NT2/D1 (cell line): ENCODE measurements around the gene PPM1L.

Source experiments
- DNase-seq: peaks from one replicate; pipeline ENCODE4 v3.0.0-alpha.2; 2011; ENCODE audit warnings: low read depth, low spot score
- H3K27me3 ChIP-seq: 2 replicates; pipeline ENCODE4 v1.6.0; 2011; ENCODE audit warnings: mild to moderate bottlenecking; ENCODE audit not compliant: insufficient read length, insufficient read depth
- H3K36me3 ChIP-seq: 2 replicates; pipeline ENCODE4 v1.6.1; 2011; ENCODE audit warnings: mild to moderate bottlenecking, low read length, mixed read lengths; ENCODE audit not compliant: insufficient read depth, insufficient read length
- H3K4me1 ChIP-seq: 2 replicates; pipeline ENCODE4 v1.5.1; 2011; ENCODE audit not compliant: insufficient read depth, insufficient read length
- H3K4me3 ChIP-seq: 2 replicates; pipeline ENCODE4 v1.5.1; 2011; ENCODE audit warnings: low read depth; ENCODE audit not compliant: insufficient read length
- H3K9ac ChIP-seq: 2 replicates; pipeline ENCODE4 v1.6.0; 2011; ENCODE audit warnings: low read depth; ENCODE audit not compliant: insufficient read length
- H3K9me3 ChIP-seq: 2 replicates; pipeline ENCODE4 v1.5.1; 2011; ENCODE audit warnings: mild to moderate bottlenecking, low read length; ENCODE audit not compliant: insufficient read depth
- SUZ12 ChIP-seq: IDR thresholded peaks from 2 replicates; pipeline ENCODE4 v1.6.1; 2011; ENCODE audit not compliant: insufficient read length, insufficient read depth; ENCODE audit errors: extremely low read depth
- YY1 ChIP-seq: IDR thresholded peaks from 2 replicates; pipeline ENCODE4 v1.6.1; 2011; ENCODE audit not compliant: insufficient read length, insufficient read depth
- ZNF274 ChIP-seq: IDR thresholded peaks from 2 replicates; pipeline ENCODE4 v1.6.1; 2011; ENCODE audit warnings: mild to moderate bottlenecking, low read depth, low read length

The PPM1L gene

GRCh38 chr3:160852856-160853255 lies 96.8 kb downstream of the PPM1L start:
- H3K36me3 ChIP-seq = no peaks in the 10 kb centered on the region
- H3K4me3 ChIP-seq = no peak overlapping the region
- peaks cover 11% of the 10 kb centered on the region; the same call in 1 of the 2 replicates for H3K9me3 ChIP-seq
- no peaks in the 10 kb centered on the region for H3K4me1 ChIP-seq
- no peak for DNase-seq
- no peak overlapping the region for H3K9ac ChIP-seq
- H3K27me3 ChIP-seq = no peaks in the 10 kb centered on the region
- TF ChIP-seq YY1 = no peak
- no peak for TF ChIP-seq SUZ12
- no peak for TF ChIP-seq ZNF274

- no peak overlapping the region for H3K9ac ChIP-seq
- H3K27me3 ChIP-seq = no peaks in the 10 kb centered on the region
- H3K36me3 ChIP-seq = no peaks in the 10 kb centered on the region
- no peaks in the 10 kb centered on the region for H3K4me1 ChIP-seq
- H3K4me3 ChIP-seq = no peak overlapping the region
- no peak for TF ChIP-seq YY1
- no peak for TF ChIP-seq SUZ12
- TF ChIP-seq ZNF274 = no peak
- peaks cover 11% of the 10 kb centered on the region; the same call in 1 of the 2 replicates for H3K9me3 ChIP-seq
- no peak for DNase-seq
Measured at GRCh38 chr3:160856450-160856849, 100.4 kb downstream of the PPM1L start.

GRCh38 chr3:160857476-160858119 lies 101.6 kb downstream of the PPM1L start:
- DNase-seq = no peak
- Histone ChIP-seq H3K27me3 (no peaks in the 10 kb centered on the region), H3K36me3 (no peaks in the 10 kb centered on the region), H3K9ac (no peak overlapping the region), H3K9me3 (peaks cover 6% of the 10 kb centered on the region; the same call in 1 of the 2 replicates), H3K4me3 (no peak overlapping the region), H3K4me1 (no peaks in the 10 kb centered on the region)
- no peak for TF ChIP-seq SUZ12
- no peak for TF ChIP-seq YY1
- no peak for TF ChIP-seq ZNF274

- H3K36me3 ChIP-seq = no peaks in the 10 kb centered on the region
- H3K4me3 ChIP-seq = no peak overlapping the region
- no peak overlapping the region for H3K9ac ChIP-seq
- TF ChIP-seq YY1 (no peak), ZNF274 (no peak), SUZ12 (no peak)
- H3K9me3 ChIP-seq = no peaks in the 10 kb centered on the region
- H3K27me3 ChIP-seq = no peaks in the 10 kb centered on the region
- no peak for DNase-seq
- H3K4me1 ChIP-seq = no peaks in the 10 kb centered on the region
Measured at GRCh38 chr3:160860346-160860745, 104.3 kb downstream of the PPM1L start.

GRCh38 chr3:160869825-160870224 lies 113.8 kb downstream of the PPM1L start:
- Histone ChIP-seq H3K27me3 (no peaks in the 10 kb centered on the region), H3K9ac (no peak overlapping the region), H3K4me3 (no peak overlapping the region), H3K36me3 (no peaks in the 10 kb centered on the region), H3K9me3 (no peaks in the 10 kb centered on the region), H3K4me1 (no peaks in the 10 kb centered on the region)
- DNase-seq = no peak
- TF ChIP-seq ZNF274 = no peak
- no peak for TF ChIP-seq YY1
- TF ChIP-seq SUZ12 = no peak

GRCh38 chr3:160870327-160870726 lies 114.3 kb downstream of the PPM1L start:
- Histone ChIP-seq H3K27me3 (no peaks in the 10 kb centered on the region), H3K4me1 (no peaks in the 10 kb centered on the region), H3K9me3 (no peaks in the 10 kb centered on the region), H3K9ac (no peak overlapping the region), H3K36me3 (no peaks in the 10 kb centered on the region), H3K4me3 (no peak overlapping the region)
- no peak for DNase-seq
- TF ChIP-seq ZNF274 = no peak

- Histone ChIP-seq H3K9ac (no peak overlapping the region), H3K4me1 (no peaks in the 10 kb centered on the region), H3K27me3 (no peaks in the 10 kb centered on the region), H3K4me3 (no peak overlapping the region), H3K36me3 (no peaks in the 10 kb centered on the region), H3K9me3 (no peaks in the 10 kb centered on the region)
- TF ChIP-seq ZNF274 = no peak
- no peak for TF ChIP-seq SUZ12
- no peak for TF ChIP-seq YY1
- DNase-seq = no peak
Measured at GRCh38 chr3:160874736-160875135, 118.7 kb downstream of the PPM1L start.

GRCh38 chr3:160876643-160877042 lies 120.6 kb downstream of the PPM1L start:
- no peaks in the 10 kb centered on the region for H3K9me3 ChIP-seq
- H3K4me3 ChIP-seq = no peak overlapping the region
- DNase-seq = no peak
- no peak for TF ChIP-seq ZNF274
- TF ChIP-seq YY1 = no peak
- no peak for TF ChIP-seq SUZ12
- H3K4me1 ChIP-seq = no peaks in the 10 kb centered on the region
- H3K9ac ChIP-seq = no peak overlapping the region
- no peaks in the 10 kb centered on the region for H3K36me3 ChIP-seq
- no peaks in the 10 kb centered on the region for H3K27me3 ChIP-seq
